H1 (cell line): ENCODE measurements around the gene RERE.

ENCODE experiments used
- CBX8 ChIP-seq: fragments of 300-800, 300-1000 bp; sonication (generic); IDR thresholded peaks from 2 replicates; pipeline ENCODE4 v1.7.1; 2016; ENCODE audit warnings: low read depth, low read length, borderline replicate concordance
- CHD2 ChIP-seq: IDR thresholded peaks from 2 replicates; pipeline ENCODE4 v1.6.1; 2012; ENCODE audit warnings: low read length, improper control_type of control experiment
- CREB1 ChIP-seq: IDR thresholded peaks from 2 replicates; pipeline ENCODE4 v1.6.1; 2012; ENCODE audit warnings: inconsistent platforms
- EZH2 ChIP-seq: fragments of 200-600 bp; sonication (generic); IDR thresholded peaks from 2 replicates; pipeline ENCODE4 v1.7.1; 2012; ENCODE audit warnings: low read depth, mild to moderate bottlenecking, moderate library complexity, low read length, inconsistent platforms; ENCODE audit not compliant: severe bottlenecking
- POLR2A ChIP-seq, 2 experiments: IDR thresholded peaks; 1 replicate in 1 of 2; 2 replicates in 1 of 2; pipeline ENCODE4 v1.6.1; 2011; ENCODE audit warnings: low read depth in 2 of 2, low read length in 2 of 2, mild to moderate bottlenecking in 2 of 2; ENCODE audit errors: control extremely low read depth in 1 of 2
- RAD21 ChIP-seq, 2 experiments: IDR thresholded peaks in 1 of 2; conservative IDR thresholded peaks in 1 of 2; 2 replicates each; pipeline ENCODE4 v1.6.1; 2011; ENCODE audit warnings: low read depth in 2 of 2, low read length in 2 of 2, improper control_type of control experiment in 1 of 2, inconsistent platforms in 1 of 2, mild to moderate bottlenecking in 1 of 2, moderate library complexity in 1 of 2
- RXRA ChIP-seq: IDR thresholded peaks from 2 replicates; pipeline ENCODE4 v1.6.1; 2011; ENCODE audit warnings: low read depth, mild to moderate bottlenecking, low read length, moderate library complexity; ENCODE audit not compliant: insufficient read depth
- SIN3A ChIP-seq, 2 experiments: IDR thresholded peaks in 1 of 2; conservative IDR thresholded peaks in 1 of 2; 2 replicates each; pipeline ENCODE4 v1.6.1; 2011 to 2012; ENCODE audit warnings: low read length in 2 of 2, improper control_type of control experiment in 1 of 2, low read depth in 1 of 2, mild to moderate bottlenecking in 1 of 2
- ZNF274 ChIP-seq: IDR thresholded peaks from 2 replicates; pipeline ENCODE4 v1.7.0; 2012; ENCODE audit warnings: low read length, borderline replicate concordance; ENCODE audit errors: extremely low read depth
- TF ChIP-seq, protein P1 (sequence below), 3 experiments: IDR thresholded peaks; 1 replicate in 2 of 3; 2 replicates in 1 of 3; pipeline versions ENCODE4 v1.5.1 to v1.6.1; 2011; ENCODE audit warnings: low read length in 3 of 3, mild to moderate bottlenecking in 3 of 3, inconsistent platforms in 2 of 3, low read depth in 1 of 3, moderate library complexity in 1 of 3; ENCODE audit not compliant: insufficient read depth in 1 of 3; ENCODE audit errors: control extremely low read depth in 1 of 3
- TF ChIP-seq, protein P2 (sequence below): IDR thresholded peaks from 2 replicates; pipeline ENCODE4 v1.6.1; 2011; ENCODE audit warnings: low read length, improper control_type of control experiment

- TF ChIP-seq CHD2 = no peak
- no peak for TF ChIP-seq EZH2
- no peak for TF ChIP-seq POLR2A (IDR thresholded peaks at IDR 0.05; ENCODE audit: control extremely low read depth in 1 of 2, low read depth in 2 of 2, low read length in 2 of 2)
- TF ChIP-seq RXRA = no peak
- TF ChIP-seq CBX8 = no peak
- TF ChIP-seq, protein P1, sequence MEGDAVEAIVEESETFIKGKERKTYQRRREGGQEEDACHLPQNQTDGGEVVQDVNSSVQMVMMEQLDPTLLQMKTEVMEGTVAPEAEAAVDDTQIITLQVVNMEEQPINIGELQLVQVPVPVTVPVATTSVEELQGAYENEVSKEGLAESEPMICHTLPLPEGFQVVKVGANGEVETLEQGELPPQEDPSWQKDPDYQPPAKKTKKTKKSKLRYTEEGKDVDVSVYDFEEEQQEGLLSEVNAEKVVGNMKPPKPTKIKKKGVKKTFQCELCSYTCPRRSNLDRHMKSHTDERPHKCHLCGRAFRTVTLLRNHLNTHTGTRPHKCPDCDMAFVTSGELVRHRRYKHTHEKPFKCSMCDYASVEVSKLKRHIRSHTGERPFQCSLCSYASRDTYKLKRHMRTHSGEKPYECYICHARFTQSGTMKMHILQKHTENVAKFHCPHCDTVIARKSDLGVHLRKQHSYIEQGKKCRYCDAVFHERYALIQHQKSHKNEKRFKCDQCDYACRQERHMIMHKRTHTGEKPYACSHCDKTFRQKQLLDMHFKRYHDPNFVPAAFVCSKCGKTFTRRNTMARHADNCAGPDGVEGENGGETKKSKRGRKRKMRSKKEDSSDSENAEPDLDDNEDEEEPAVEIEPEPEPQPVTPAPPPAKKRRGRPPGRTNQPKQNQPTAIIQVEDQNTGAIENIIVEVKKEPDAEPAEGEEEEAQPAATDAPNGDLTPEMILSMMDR (IDR thresholded peaks at IDR 0.05; ENCODE audit: control extremely low read depth in 1 of 3, insufficient read depth in 1 of 3, low read depth in 1 of 3, low read length in 3 of 3) = no peak
- no peak for TF ChIP-seq RAD21 (IDR thresholded peaks at IDR 0.05 in 1 of 2, conservative IDR thresholded peaks at IDR 0.05 in 1 of 2; ENCODE audit: low read depth in 2 of 2, low read length in 2 of 2)
- no peak for TF ChIP-seq SIN3A (conservative IDR thresholded peaks at IDR 0.05 in 1 of 2, IDR thresholded peaks at IDR 0.05 in 1 of 2; ENCODE audit: low read depth in 1 of 2, low read length in 2 of 2)
- TF ChIP-seq ZNF274 = no peak
- TF ChIP-seq, protein P2, sequence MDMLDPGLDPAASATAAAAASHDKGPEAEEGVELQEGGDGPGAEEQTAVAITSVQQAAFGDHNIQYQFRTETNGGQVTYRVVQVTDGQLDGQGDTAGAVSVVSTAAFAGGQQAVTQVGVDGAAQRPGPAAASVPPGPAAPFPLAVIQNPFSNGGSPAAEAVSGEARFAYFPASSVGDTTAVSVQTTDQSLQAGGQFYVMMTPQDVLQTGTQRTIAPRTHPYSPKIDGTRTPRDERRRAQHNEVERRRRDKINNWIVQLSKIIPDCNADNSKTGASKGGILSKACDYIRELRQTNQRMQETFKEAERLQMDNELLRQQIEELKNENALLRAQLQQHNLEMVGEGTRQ = no peak
- TF ChIP-seq CREB1 = no peak
Measured at GRCh38 chr1:8482979-8483381, 334.5 kb downstream of the RERE start.
